Glutamatergic neuron (in vitro differentiated cells): ENCODE results near the gene ELF1. TPM values are rescaled to one million over a fixed set of nuclear protein-coding genes. Genes with fewer than 3 reads are reported as not detected.
A peak's percentile ranks its signal among the peaks of the same experiment; 100 is the strongest.

ENCODE experiments used
- DNase-seq: peaks from one replicate; pipeline ENCODE4 v3.0.0; 2022
- H3K27ac Mint-ChIP-seq: one replicate; pipeline ENCODE4 v1.8.0; 2020; ENCODE audit warnings: mild to moderate bottlenecking, mixed read lengths, inconsistent platforms; ENCODE audit not compliant: unreplicated experiment
- H3K27me3 Mint-ChIP-seq: one replicate; pipeline ENCODE4 v1.8.0; 2020; ENCODE audit warnings: mild to moderate bottlenecking, moderate library complexity, mixed read lengths, inconsistent platforms; ENCODE audit not compliant: unreplicated experiment
- H3K36me3 Mint-ChIP-seq: one replicate; pipeline ENCODE4 v1.8.0; 2020; ENCODE audit warnings: mild to moderate bottlenecking, mixed read lengths, inconsistent platforms; ENCODE audit not compliant: unreplicated experiment
- H3K4me1 Mint-ChIP-seq: one replicate; pipeline ENCODE4 v1.8.0; 2020; ENCODE audit warnings: mild to moderate bottlenecking, low read depth, mixed read lengths, inconsistent platforms; ENCODE audit not compliant: unreplicated experiment
- H3K4me3 Mint-ChIP-seq: one replicate; pipeline ENCODE4 v1.8.0; 2020; ENCODE audit warnings: mild to moderate bottlenecking, mixed read lengths, inconsistent platforms; ENCODE audit not compliant: unreplicated experiment
- H3K9me3 Mint-ChIP-seq: one replicate; pipeline ENCODE4 v1.8.0; 2020; ENCODE audit warnings: mild to moderate bottlenecking, moderate library complexity, mixed read lengths, inconsistent platforms; ENCODE audit not compliant: unreplicated experiment
- CTCF ChIP-seq: fragments of 200-600 bp; sonication (generic); IDR thresholded peaks from one replicate; pipeline ENCODE4 v1.5.0; 2021; ENCODE audit not compliant: partially characterized antibody, unreplicated experiment
- total RNA-seq: library from RNA; stranded (reverse); fragmentation: NEBNext Ultra II Directional; extraction: Animal tissue kit (Norgen Biotek cat#: 25700); gene quantifications from one replicate; pipeline ENCODE4 v1.2.1, GENCODE V29; 2021; ENCODE audit not compliant: unreplicated experiment

Gene ELF1
- total RNA-seq, 1 donor from 2014 or later = 9.8 TPM

GRCh38 chr13:41054212-41054877, 35.2 kb upstream of the ELF1 start:
- Mint-ChIP-seq H3K36me3 (peaks cover 4% of the 10 kb centered on the region), H3K4me1 (peaks cover 5% of the 10 kb centered on the region), H3K9me3 (peaks cover 5% of the 10 kb centered on the region), H3K4me3 (no peak overlapping the region), H3K27ac (no peak overlapping the region), H3K27me3 (no peaks in the 10 kb centered on the region)
- DNase-seq = no peak
- TF ChIP-seq CTCF = peak; percentile 45

- H3K36me3 Mint-ChIP-seq = peaks cover 13% of the 10 kb centered on the region
- no peak for DNase-seq
- H3K4me3 Mint-ChIP-seq = no peak overlapping the region
- H3K4me1 Mint-ChIP-seq = no peaks in the 10 kb centered on the region
- H3K9me3 Mint-ChIP-seq = peaks cover 3% of the 10 kb centered on the region
- no peak overlapping the region for H3K27ac Mint-ChIP-seq
- H3K27me3 Mint-ChIP-seq = no peaks in the 10 kb centered on the region
- TF ChIP-seq CTCF = no peak
These were observed 34.3 kb upstream of the ELF1 start for GRCh38 chr13:41053384-41053826.

GRCh38 chr13:41052441-41052840, 33.3 kb upstream of the ELF1 start:
- H3K4me3 Mint-ChIP-seq = no peak overlapping the region
- H3K27me3 Mint-ChIP-seq = no peaks in the 10 kb centered on the region
- no peak for DNase-seq
- TF ChIP-seq CTCF = no peak
- H3K4me1 Mint-ChIP-seq = no peaks in the 10 kb centered on the region
- peaks cover 13% of the 10 kb centered on the region for H3K36me3 Mint-ChIP-seq
- H3K9me3 Mint-ChIP-seq = peaks cover 3% of the 10 kb centered on the region
- no peak overlapping the region for H3K27ac Mint-ChIP-seq

GRCh38 chr13:41049480-41050440, 30.6 kb upstream of the ELF1 start:
- Mint-ChIP-seq H3K36me3 (peaks cover 27% of the 10 kb centered on the region), H3K4me3 (no peak overlapping the region), H3K4me1 (no peaks in the 10 kb centered on the region), H3K9me3 (peaks cover 5% of the 10 kb centered on the region), H3K27ac (no peak overlapping the region), H3K27me3 (no peaks in the 10 kb centered on the region)
- DNase-seq = no peak
- no peak for TF ChIP-seq CTCF
